Mesendoderm (in vitro differentiated cells): ENCODE measurements around the gene SPTBN1.

ENCODE experiments used
- DNase-seq: peaks from one replicate; pipeline ENCODE4 v3.0.0; 2013
- H2AK5ac ChIP-seq: 2 replicates; pipeline ENCODE4 v1.6.1; 2013; ENCODE audit warnings: low read length, inconsistent platforms
- H2BK120ac ChIP-seq: 2 replicates; pipeline ENCODE4 v1.6.1; 2013; ENCODE audit warnings: low read depth, mild to moderate bottlenecking, low read length, moderate library complexity, mixed read lengths
- H2BK15ac ChIP-seq: replicated peaks from 2 replicates; pipeline ENCODE4 v1.6.1; 2013; ENCODE audit warnings: low read depth, mild to moderate bottlenecking, moderate library complexity
- H2BK5ac ChIP-seq: 2 replicates; pipeline ENCODE4 v1.6.1; 2013; ENCODE audit warnings: low read length, inconsistent platforms
- H3K18ac ChIP-seq: 2 replicates; pipeline ENCODE4 v1.6.1; 2013; ENCODE audit warnings: mild to moderate bottlenecking, low read length, mixed read lengths
- H3K23ac ChIP-seq: one replicate; pipeline ENCODE4 v1.6.1; 2013; ENCODE audit warnings: low read length
- H3K27ac ChIP-seq: 2 replicates; pipeline ENCODE4 v1.5.1; 2013; ENCODE audit warnings: low read depth, mild to moderate bottlenecking, inconsistent platforms, low read length, moderate library complexity
- H3K27me3 ChIP-seq: 2 replicates; pipeline ENCODE4 v1.6.1; 2013; ENCODE audit warnings: low read length, control low read depth, mild to moderate bottlenecking, inconsistent platforms; ENCODE audit not compliant: insufficient read depth, poor library complexity
- H3K36me3 ChIP-seq: 2 replicates; pipeline ENCODE4 v1.6.1; 2013; ENCODE audit warnings: low read length, inconsistent platforms; ENCODE audit not compliant: control insufficient read depth, insufficient read depth
- H3K4ac ChIP-seq: one replicate; pipeline ENCODE4 v1.6.1; 2013; ENCODE audit warnings: low read depth, mild to moderate bottlenecking, low read length, moderate library complexity
- H3K4me1 ChIP-seq: 2 replicates; pipeline ENCODE4 v1.6.1; 2013; ENCODE audit warnings: low read depth, low read length, inconsistent platforms; ENCODE audit not compliant: control insufficient read depth
- H3K4me2 ChIP-seq: 2 replicates; pipeline ENCODE4 v1.6.1; 2013; ENCODE audit warnings: low read length
- H3K4me3 ChIP-seq: 2 replicates; pipeline ENCODE4 v1.5.1; 2013; ENCODE audit warnings: mild to moderate bottlenecking, low read length
- H3K56ac ChIP-seq: one replicate; pipeline ENCODE4 v1.6.1; 2013; ENCODE audit warnings: low read length
- H3K79me1 ChIP-seq: 2 replicates; pipeline ENCODE4 v1.6.1; 2013; ENCODE audit warnings: low read length, inconsistent platforms
- H3K79me2 ChIP-seq: 2 replicates; pipeline ENCODE4 v1.6.1; 2013; ENCODE audit warnings: mild to moderate bottlenecking, low read length; ENCODE audit not compliant: control insufficient read depth, insufficient read depth
- H3K9ac ChIP-seq: 2 replicates; pipeline ENCODE4 v1.6.1; 2013; ENCODE audit warnings: low read length, inconsistent platforms
- H4K5ac ChIP-seq: one replicate; pipeline ENCODE4 v1.6.1; 2013; ENCODE audit warnings: low read length
- H4K8ac ChIP-seq: one replicate; pipeline ENCODE4 v1.6.1; 2013; ENCODE audit warnings: low read depth, mild to moderate bottlenecking, control low read depth, low read length, moderate library complexity
- WGBS: extraction: QIAGEN DNeasy Blood & Tissue Kit; methylation state at CpG from one replicate; pipeline ENCODE4 v1.1.7; 2013; ENCODE audit warnings: low lambda C conversion rate, missing lambda C conversion rate; ENCODE audit not compliant: insufficient coverage; ENCODE audit errors: extremely low coverage; 5-methylcytosine and 5-hydroxymethylcytosine counted together

The SPTBN1 gene

DNA sequence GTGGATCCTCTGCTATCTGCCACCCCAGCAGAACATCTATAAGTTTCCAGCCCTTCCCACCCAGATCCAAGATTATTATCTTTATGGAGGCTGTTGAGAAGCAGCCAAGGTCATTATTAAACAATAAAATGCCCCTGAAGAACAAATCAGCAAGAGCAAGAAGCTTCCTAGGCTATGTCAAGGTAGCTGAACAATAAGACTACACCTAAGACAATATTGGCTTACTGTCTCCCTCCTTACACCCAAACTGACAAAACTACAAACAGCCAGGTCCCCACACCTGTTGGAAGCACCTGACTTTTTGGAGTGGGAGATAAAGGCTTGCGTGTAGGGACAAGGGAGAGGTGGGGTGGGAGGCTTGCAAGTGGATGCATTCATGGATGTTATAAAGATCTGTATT, 128.5 kb downstream of the SPTBN1 start:
- Histone ChIP-seq H3K36me3 (no peaks in the 10 kb centered on the region), H2BK5ac (no peak overlapping the region), H4K5ac (no peak overlapping the region), H3K27ac (no peak overlapping the region), H2BK120ac (no peak overlapping the region), H3K79me2 (peaks cover 67% of the 10 kb centered on the region), H3K9ac (no peak overlapping the region), H3K27me3 (no peaks in the 10 kb centered on the region), H2AK5ac (no peak overlapping the region), H3K4me3 (no peak overlapping the region), H2BK15ac (no peak overlapping the region), H3K56ac (no peak overlapping the region), H3K79me1 (peaks cover 21% of the 10 kb centered on the region), H3K23ac (no peak overlapping the region), H4K8ac (no peak overlapping the region), H3K18ac (no peak overlapping the region), H3K4me1 (peaks cover 17% of the 10 kb centered on the region), H3K4me2 (no peak overlapping the region), H3K4ac (no peak overlapping the region)
- WGBS = no CpG with 5 or more reads among the region's 1 CpG
- no peak for DNase-seq

DNA sequence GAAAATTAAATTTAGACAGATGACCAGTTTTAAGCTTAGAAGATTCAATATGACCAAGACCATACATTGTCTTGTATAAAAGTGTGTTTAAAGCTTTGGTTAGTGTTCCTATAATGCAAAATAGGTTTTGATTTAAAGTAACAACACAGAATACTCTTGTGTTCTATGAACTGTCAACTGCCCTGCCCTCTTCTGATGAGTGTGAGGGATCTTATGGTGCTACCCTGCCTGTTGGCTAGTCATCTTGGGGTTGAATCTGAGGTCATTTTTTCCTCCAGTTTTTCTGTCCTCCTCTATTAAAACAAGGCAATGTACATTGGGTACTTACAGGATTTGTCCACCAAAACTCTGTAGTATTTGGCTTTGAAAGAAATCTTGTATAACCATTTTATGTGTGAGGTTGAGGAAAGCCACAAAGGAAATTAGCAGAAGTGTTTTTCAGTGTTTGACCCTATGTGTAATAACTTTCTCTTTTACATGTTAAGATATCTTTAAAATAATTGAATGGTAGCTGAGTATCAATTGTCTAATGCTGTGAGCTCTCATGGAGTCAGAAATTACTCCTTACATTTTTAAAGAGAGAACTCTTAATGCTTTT, 129.1 kb downstream of the SPTBN1 start:
- H2BK120ac ChIP-seq = no peak overlapping the region
- H3K79me1 ChIP-seq = peaks cover 22% of the 10 kb centered on the region
- H3K27me3 ChIP-seq = no peaks in the 10 kb centered on the region
- no peak overlapping the region for H3K18ac ChIP-seq
- no peak overlapping the region for H2BK15ac ChIP-seq
- no peak overlapping the region for H3K27ac ChIP-seq
- no peak overlapping the region for H4K8ac ChIP-seq
- peaks cover 67% of the 10 kb centered on the region for H3K79me2 ChIP-seq
- no peak overlapping the region for H2BK5ac ChIP-seq
- H3K9ac ChIP-seq = no peak overlapping the region
- H3K56ac ChIP-seq = no peak overlapping the region
- H3K23ac ChIP-seq = no peak overlapping the region
- no peak overlapping the region for H4K5ac ChIP-seq
- H3K4me2 ChIP-seq = no peak overlapping the region
- H3K4me3 ChIP-seq = no peak overlapping the region
- H3K4ac ChIP-seq = no peak overlapping the region
- DNase-seq = no peak
- H2AK5ac ChIP-seq = no peak overlapping the region
- H3K4me1 ChIP-seq = peaks cover 17% of the 10 kb centered on the region
- H3K36me3 ChIP-seq = no peaks in the 10 kb centered on the region

GRCh38 chr2:54586062-54586461, 129.9 kb downstream of the SPTBN1 start:
- no peaks in the 10 kb centered on the region for H3K27me3 ChIP-seq
- no peak for DNase-seq
- H3K79me2 ChIP-seq = peaks cover 73% of the 10 kb centered on the region
- peaks cover 28% of the 10 kb centered on the region for H3K79me1 ChIP-seq
- no peak overlapping the region for H3K4me3 ChIP-seq
- no peak overlapping the region for H2BK15ac ChIP-seq
- no peak overlapping the region for H3K27ac ChIP-seq
- no peak overlapping the region for H2BK120ac ChIP-seq
- H2BK5ac ChIP-seq = no peak overlapping the region
- H3K18ac ChIP-seq = no peak overlapping the region
- H3K36me3 ChIP-seq = no peaks in the 10 kb centered on the region
- no peak overlapping the region for H3K4ac ChIP-seq
- no peak overlapping the region for H3K23ac ChIP-seq
- H4K5ac ChIP-seq = no peak overlapping the region
- H4K8ac ChIP-seq = no peak overlapping the region
- H3K4me2 ChIP-seq = no peak overlapping the region
- peaks cover 17% of the 10 kb centered on the region for H3K4me1 ChIP-seq
- no peak overlapping the region for H3K9ac ChIP-seq
- WGBS = no CpG with 5 or more reads among the region's 7 CpGs
- no peak overlapping the region for H3K56ac ChIP-seq
- H2AK5ac ChIP-seq = no peak overlapping the region

- Histone ChIP-seq H2BK15ac (no peak overlapping the region), H4K5ac (no peak overlapping the region), H3K4me1 (peaks cover 15% of the 10 kb centered on the region), H3K4ac (no peak overlapping the region), H3K79me2 (peaks cover 70% of the 10 kb centered on the region), H4K8ac (no peak overlapping the region), H3K4me3 (no peak overlapping the region), H2AK5ac (no peak overlapping the region), H2BK120ac (no peak overlapping the region), H3K23ac (no peak overlapping the region), H3K27ac (no peak overlapping the region), H2BK5ac (no peak overlapping the region), H3K4me2 (no peak overlapping the region), H3K9ac (no peak overlapping the region), H3K79me1 (peaks cover 26% of the 10 kb centered on the region), H3K27me3 (no peaks in the 10 kb centered on the region), H3K56ac (no peak overlapping the region), H3K36me3 (no peaks in the 10 kb centered on the region), H3K18ac (no peak overlapping the region)
- no CpG with 5 or more reads among the region's 4 CpGs for WGBS
- no peak for DNase-seq
Measured at GRCh38 chr2:54586494-54586893, 130.4 kb downstream of the SPTBN1 start.

DNA sequence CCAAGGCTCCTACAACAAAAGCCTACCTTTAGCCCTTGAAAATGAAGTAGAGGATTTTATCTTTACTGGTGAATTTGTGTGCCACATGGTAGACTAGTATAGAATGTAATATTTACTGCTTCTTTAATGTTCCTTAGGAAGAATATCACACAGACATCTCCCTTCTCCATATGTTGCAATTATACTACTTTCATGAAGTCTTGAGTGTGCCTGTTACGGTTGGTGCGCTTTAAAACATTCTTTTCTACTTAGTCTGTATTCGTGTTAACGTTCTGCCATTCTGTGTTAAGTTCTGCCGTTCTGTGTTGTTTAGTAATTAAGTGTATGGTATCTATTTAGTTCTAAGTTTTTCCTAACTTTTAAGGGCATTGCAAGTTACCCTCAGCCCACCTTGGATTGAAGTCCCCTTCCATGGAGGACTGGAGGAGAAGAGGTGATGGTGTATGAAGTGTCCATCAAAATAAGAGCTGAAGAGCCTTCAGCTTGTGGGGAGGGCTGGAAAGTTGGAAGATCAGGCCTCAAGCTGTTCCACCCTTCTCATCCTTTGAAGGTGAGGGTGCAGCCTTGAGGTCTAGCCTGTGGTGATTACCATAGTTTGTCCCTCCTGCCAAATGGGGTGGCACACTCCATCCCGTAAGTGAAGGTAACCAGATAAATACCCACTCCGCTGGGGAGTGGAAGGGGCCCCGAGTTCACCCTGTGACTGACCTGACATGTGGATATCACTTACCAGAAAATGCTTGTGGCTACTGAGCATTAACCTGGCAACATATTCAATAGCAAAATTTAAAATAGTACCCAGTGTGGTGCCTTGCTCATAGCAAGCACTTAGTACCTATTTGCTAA, 131.3 kb downstream of the SPTBN1 start:
- Histone ChIP-seq H3K79me2 (peaks cover 68% of the 10 kb centered on the region), H3K23ac (no peak overlapping the region), H2BK120ac (no peak overlapping the region), H2BK15ac (no peak overlapping the region), H3K79me1 (peaks cover 25% of the 10 kb centered on the region), H3K36me3 (no peaks in the 10 kb centered on the region), H3K4me2 (no peak overlapping the region), H3K27ac (no peak overlapping the region), H3K9ac (no peak overlapping the region), H4K5ac (no peak overlapping the region), H2AK5ac (no peak overlapping the region), H3K18ac (no peak overlapping the region), H2BK5ac (no peak overlapping the region), H4K8ac (no peak overlapping the region), H3K4ac (no peak overlapping the region), H3K27me3 (no peaks in the 10 kb centered on the region), H3K4me1 (peaks cover 11% of the 10 kb centered on the region), H3K56ac (no peak overlapping the region), H3K4me3 (no peak overlapping the region)
- no CpG with 5 or more reads among the region's 8 CpGs for WGBS
- DNase-seq = no peak
